ENCODE data around the gene ATF4. TPM values are rescaled to one million over a fixed set of nuclear protein-coding genes. Genes with fewer than 3 reads are reported as not detected.

Gene ATF4
- total RNA-seq, 1 donor = 590 TPM

DNA sequence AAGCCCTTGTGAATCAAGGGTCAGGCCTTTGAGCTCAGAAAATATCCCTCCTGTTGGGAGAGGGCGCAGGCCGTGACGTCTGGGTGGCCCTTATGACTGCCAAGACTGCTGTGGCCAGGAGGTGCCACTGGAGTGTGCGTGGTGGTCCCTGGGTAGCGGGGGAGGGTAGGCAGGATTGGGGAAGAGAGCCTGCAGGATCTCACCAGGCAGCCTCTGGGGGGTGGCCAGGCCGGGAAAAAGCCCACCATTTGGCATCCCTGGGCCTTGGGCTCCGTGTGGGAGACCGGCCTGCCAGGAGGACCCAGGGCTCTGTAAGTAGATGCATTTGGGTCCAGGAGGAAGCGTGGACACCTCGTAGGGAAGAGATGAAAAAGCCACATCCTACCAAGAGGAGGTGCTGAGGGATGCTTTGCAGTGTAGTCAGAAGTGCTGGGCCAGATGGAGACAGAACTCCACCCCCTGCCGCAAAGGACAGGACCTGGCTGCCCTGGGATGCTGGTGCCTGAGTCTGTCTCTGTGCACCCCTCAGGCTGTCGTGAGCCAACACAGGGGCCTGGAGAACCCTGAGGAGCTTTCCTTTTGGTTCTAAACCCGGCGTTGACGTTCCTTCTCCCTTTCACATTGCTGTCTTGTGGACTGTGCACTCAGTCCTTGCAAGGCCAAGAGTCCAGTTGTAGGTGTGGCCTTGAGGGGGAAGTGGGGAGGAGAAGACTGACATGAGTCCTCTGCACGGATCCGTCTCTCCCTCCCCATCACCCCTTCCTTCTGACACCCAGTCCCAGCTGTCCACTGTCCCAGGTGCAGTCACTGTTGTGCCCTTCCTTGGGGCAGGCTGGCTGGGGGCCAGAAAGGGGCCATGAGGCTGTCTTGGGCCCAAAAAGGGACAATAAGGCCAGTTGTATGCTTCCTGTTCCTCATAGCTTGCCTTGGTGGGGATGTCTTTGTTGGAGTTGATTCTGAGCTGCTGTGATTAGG lies 31.0 kb upstream of the ATF4 start:
- no peaks in the 10 kb centered on the region for H4K20me1 ChIP-seq (ENCODE audit: insufficient read depth, low read length)
- no peaks in the 10 kb centered on the region for H3K27me3 ChIP-seq (ENCODE audit: insufficient read depth, low read length)
- H3K27ac ChIP-seq (ENCODE audit: low read depth, low read length) = no peak overlapping the region
- no peak overlapping the region for H2AFZ ChIP-seq (ENCODE audit: low read length)
- peaks cover 10% of the 10 kb centered on the region for H3K4me1 ChIP-seq (ENCODE audit: insufficient read depth, low read length)
- peak; percentile 88 for DNase-seq (ENCODE audit: insufficient read length, low spot score, missing footprints)
- no peak overlapping the region for H3K4me3 ChIP-seq (ENCODE audit: insufficient read depth, low read length)
- no peaks in the 10 kb centered on the region for H3K9me3 ChIP-seq (ENCODE audit: low read depth, low read length)
- H3K79me2 ChIP-seq (ENCODE audit: insufficient read depth, low read length) = no peaks in the 10 kb centered on the region
- TF ChIP-seq, protein P1, sequence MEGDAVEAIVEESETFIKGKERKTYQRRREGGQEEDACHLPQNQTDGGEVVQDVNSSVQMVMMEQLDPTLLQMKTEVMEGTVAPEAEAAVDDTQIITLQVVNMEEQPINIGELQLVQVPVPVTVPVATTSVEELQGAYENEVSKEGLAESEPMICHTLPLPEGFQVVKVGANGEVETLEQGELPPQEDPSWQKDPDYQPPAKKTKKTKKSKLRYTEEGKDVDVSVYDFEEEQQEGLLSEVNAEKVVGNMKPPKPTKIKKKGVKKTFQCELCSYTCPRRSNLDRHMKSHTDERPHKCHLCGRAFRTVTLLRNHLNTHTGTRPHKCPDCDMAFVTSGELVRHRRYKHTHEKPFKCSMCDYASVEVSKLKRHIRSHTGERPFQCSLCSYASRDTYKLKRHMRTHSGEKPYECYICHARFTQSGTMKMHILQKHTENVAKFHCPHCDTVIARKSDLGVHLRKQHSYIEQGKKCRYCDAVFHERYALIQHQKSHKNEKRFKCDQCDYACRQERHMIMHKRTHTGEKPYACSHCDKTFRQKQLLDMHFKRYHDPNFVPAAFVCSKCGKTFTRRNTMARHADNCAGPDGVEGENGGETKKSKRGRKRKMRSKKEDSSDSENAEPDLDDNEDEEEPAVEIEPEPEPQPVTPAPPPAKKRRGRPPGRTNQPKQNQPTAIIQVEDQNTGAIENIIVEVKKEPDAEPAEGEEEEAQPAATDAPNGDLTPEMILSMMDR (IDR thresholded peaks at IDR 0.05; ENCODE audit: extremely low read depth, low read depth, low read length) = no peak
- no peaks in the 10 kb centered on the region for H3K36me3 ChIP-seq (ENCODE audit: insufficient read depth, low read length)
- no peak overlapping the region for H3K4me2 ChIP-seq (ENCODE audit: insufficient read depth, low read length)

DNA sequence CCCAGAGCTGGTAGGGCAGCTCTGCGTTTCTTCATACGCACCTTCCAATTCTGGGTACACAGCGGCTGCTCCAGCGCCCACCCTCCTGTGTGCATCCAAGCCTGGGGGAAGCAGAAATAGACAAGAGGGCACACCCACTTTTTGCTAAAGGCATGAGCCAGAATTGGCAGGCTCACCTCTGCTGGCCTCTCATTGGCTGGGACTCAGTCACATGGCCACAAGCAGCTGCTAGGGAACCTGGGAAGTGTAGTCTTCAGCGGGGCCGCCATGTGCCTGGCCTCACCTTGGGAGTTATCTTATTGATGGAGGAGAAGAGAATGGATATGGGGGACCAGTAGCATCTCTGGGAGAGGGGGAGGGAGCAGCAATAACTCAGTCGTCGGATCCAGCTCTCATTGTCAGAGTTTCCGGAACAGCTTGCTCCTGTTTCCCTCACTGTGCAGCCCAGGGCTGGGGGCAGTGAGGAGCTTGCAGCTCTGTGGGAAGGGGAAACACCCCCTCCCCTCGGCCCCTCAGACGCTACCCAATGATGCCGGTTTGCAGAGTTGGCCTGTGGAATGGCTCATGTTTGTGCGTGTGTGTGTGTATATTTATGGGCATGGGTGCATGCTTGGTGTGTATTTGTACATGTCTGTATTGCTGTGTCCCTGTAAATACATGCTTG lies 30.1 kb upstream of the ATF4 start:
- Histone ChIP-seq H3K4me1 (ENCODE audit: insufficient read depth, low read length) (peaks cover 16% of the 10 kb centered on the region), H2AFZ (ENCODE audit: low read length) (peak overlapping the region; percentile 15), H4K20me1 (ENCODE audit: insufficient read depth, low read length) (no peaks in the 10 kb centered on the region), H3K27me3 (ENCODE audit: insufficient read depth, low read length) (no peaks in the 10 kb centered on the region), H3K27ac (ENCODE audit: low read depth, low read length) (no peak overlapping the region), H3K4me3 (ENCODE audit: insufficient read depth, low read length) (no peak overlapping the region), H3K36me3 (ENCODE audit: insufficient read depth, low read length) (no peaks in the 10 kb centered on the region), H3K4me2 (ENCODE audit: insufficient read depth, low read length) (no peak overlapping the region), H3K9me3 (ENCODE audit: low read depth, low read length) (no peaks in the 10 kb centered on the region), H3K79me2 (ENCODE audit: insufficient read depth, low read length) (no peaks in the 10 kb centered on the region)
- peak; percentile 100 for DNase-seq (ENCODE audit: insufficient read length, low spot score, missing footprints)
- TF ChIP-seq, protein P1 (IDR thresholded peaks at IDR 0.05; ENCODE audit: extremely low read depth, low read depth, low read length) = no peak

DNA sequence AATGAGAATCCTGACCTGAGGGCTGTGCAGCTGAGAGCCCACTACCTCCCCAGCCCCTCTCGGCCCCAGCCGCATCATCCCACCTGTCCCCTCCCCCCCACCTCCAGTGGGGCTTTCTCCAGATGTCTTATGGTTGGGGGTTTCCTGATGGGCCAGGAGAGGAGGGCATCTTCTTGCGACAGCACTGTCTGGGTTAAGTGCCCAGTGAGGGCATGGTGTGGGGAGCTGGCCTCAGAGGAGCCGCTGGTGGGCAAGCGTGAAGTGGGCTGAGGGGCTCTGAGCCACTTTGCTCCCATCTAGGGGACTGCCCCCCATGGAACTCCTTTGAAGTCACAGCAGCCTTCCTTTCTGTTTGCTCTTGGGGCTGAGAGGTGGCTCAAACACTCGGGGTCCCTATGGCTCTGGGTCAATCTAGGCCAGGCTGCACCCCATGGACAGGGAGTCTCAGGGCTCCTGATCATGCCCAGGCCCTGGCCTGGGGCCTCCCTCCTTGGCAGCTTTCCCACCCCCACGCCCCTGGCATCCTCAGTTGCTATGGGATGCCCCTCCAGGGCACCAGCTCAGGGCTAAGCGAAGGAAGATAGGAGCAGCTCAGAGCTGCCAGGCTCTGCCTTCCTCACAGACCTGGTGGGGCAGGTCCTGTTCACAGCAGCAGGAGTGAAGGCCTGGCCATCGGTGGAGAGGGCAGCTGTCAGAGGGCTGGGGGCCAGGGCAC lies 29.2 kb upstream of the ATF4 start:
- Histone ChIP-seq H3K4me3 (ENCODE audit: insufficient read depth, low read length) (no peak overlapping the region), H3K9me3 (ENCODE audit: low read depth, low read length) (no peaks in the 10 kb centered on the region), H4K20me1 (ENCODE audit: insufficient read depth, low read length) (no peaks in the 10 kb centered on the region), H2AFZ (ENCODE audit: low read length) (no peak overlapping the region), H3K36me3 (ENCODE audit: insufficient read depth, low read length) (no peaks in the 10 kb centered on the region), H3K27me3 (ENCODE audit: insufficient read depth, low read length) (no peaks in the 10 kb centered on the region), H3K79me2 (ENCODE audit: insufficient read depth, low read length) (no peaks in the 10 kb centered on the region), H3K27ac (ENCODE audit: low read depth, low read length) (no peak overlapping the region), H3K4me2 (ENCODE audit: insufficient read depth, low read length) (no peak overlapping the region), H3K4me1 (ENCODE audit: insufficient read depth, low read length) (peaks cover 16% of the 10 kb centered on the region)
- peak; percentile 68 for DNase-seq (ENCODE audit: insufficient read length, low spot score, missing footprints)
- TF ChIP-seq, protein P1 (IDR thresholded peaks at IDR 0.05; ENCODE audit: extremely low read depth, low read depth, low read length) = no peak

Data from osteoblast (primary cell).